GM11168 (cell line): ENCODE data around the gene PHETA2.

Source experiments
- in situ Hi-C: fragments of 300-500 bp; cut with MboI; formaldehyde crosslinking; loops from one replicate; pipeline ENCODE4 v1.12.0; 2022; ENCODE audit warnings: low sequenced_read_pairs; ENCODE audit not compliant: unreplicated experiment

Gene PHETA2

DNA sequence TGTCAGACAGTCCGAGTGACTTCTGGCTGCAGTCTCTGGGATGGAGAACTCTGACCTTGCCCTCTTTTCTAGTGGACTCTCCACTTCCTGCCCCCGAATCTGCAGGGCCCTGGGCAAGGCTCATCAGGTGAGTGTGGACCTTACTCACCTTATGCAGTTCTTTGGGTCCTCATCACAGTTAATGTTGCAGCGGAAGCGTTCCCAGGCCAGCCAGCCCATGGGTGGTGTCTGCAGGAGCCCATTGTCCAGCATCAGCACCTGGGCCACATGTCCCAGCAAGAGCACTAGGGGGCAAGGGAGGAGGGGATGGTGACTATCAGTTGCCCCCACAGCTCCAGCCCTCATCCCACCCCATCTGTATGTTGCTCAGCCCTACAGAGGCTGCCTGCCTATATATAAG, 5.8 kb upstream of the PHETA2 start:
- in situ Hi-C loops: no loop called here

DNA sequence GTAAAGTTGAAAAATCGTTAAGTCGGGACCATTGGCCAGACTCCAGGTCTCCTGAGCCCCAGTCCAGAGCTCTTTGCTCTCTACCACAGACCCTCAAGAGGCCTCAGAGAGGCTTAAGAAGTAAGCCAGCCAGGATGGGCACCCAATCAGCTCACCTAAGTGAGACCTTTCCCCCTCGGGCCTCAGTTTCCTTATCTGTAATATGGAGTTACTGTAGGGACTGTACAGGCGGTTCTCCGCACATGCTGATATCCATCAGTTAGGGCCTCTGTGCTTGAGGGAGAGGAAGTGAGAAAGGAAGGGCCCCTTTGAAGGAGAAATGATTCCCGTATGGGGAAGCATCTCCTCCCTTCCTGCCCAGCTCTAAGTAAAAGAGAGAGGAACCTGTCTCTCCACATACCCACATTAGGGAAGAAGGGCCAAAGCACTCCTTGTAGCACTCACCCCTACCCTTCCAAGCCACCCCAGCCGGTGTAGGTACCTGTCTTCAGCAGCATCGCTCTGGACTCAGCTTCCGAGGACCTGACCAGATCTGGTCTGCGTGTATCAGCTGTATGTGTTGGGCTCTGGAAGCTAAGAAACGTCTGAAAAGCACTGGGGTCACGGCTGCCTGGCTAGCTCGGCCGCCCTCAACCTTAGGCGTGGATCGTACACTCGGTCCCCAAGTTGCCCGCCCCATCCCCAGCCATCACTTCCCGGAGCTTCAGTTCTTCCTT, 4.1 kb upstream of the PHETA2 start:
- in situ Hi-C loops: loop anchor here (10.0 kb wide), 2 partner anchors 65 to 105 kb away; partner anchors contain the start of gene SEPTIN3

DNA sequence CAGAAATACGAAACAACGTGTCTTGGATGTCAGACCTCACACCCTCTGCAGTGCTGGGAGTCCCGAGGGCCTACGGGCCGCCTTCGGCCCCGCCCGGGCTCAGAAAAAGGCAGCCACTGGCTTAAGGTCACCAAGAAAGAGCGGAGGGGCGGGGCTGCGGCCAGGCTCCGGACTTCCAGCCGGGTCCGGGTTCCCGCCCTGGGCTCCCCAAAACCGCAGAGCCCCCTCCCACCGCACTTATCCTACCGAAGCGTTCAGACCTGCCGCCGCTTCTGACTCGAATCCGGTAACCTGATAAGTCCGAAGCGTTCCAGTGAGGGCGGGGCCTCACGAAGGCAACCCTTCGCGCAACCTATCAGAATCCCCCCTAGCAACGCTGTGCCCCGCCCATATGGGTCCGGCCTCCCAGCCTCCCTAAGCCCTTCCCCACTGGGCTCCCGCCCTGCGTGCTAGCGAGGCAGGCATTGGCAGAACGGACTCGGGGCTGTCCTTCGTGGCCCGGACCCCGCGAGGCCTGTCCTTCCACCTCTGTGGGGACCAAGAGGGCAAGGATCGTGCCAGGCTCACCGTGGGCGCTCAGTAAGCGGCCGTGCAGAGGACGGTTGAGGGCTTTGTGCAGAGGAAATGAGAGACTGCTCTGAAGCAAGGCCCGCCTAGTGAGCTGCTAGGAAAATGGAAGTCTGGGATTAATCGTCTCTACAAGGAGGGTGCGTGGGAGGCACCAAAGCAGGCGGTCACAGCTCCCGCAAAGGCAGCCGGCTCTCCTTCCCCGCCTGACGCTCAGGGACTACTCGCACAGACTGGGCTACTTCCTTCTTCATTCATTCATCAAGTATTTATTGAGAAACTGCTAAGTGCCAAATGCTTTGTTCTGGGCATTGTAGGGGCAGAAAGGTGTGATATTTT, 3.3 kb upstream of the PHETA2 start, which contains the start of gene NAGA:
TSS of gene NAGA (minus strand) at position 296 of the 906 bp plus-strand sequence. CDS start 515 bp downstream, outside the sequence.
- in situ Hi-C loops: loop anchor here (10.0 kb wide), 2 partner anchors 66 to 106 kb away; partner anchors contain the start of gene SEPTIN3

DNA sequence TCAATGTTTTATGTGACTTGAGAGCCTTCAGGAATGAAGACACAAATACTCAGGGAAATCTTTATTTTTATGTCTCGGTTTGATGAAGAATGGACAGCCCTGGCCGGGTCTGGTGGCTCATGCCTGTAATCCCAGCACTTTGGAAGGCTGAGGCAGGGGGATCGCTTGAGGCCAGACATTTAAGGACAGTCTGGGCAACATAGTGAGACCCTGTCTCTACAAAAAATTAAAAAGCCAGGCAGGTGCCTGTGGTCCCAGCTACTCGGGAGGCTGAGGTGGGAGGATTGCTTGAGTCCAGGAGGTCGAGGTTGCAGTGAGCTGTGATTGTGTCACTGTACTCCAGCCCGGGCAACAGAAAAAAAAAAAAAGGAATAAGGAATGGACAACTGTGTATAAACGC, 2.5 kb upstream of the PHETA2 start:
- in situ Hi-C loops: loop anchor here (10.0 kb wide), 2 partner anchors 67 to 107 kb away; partner anchors contain the start of gene SEPTIN3

DNA sequence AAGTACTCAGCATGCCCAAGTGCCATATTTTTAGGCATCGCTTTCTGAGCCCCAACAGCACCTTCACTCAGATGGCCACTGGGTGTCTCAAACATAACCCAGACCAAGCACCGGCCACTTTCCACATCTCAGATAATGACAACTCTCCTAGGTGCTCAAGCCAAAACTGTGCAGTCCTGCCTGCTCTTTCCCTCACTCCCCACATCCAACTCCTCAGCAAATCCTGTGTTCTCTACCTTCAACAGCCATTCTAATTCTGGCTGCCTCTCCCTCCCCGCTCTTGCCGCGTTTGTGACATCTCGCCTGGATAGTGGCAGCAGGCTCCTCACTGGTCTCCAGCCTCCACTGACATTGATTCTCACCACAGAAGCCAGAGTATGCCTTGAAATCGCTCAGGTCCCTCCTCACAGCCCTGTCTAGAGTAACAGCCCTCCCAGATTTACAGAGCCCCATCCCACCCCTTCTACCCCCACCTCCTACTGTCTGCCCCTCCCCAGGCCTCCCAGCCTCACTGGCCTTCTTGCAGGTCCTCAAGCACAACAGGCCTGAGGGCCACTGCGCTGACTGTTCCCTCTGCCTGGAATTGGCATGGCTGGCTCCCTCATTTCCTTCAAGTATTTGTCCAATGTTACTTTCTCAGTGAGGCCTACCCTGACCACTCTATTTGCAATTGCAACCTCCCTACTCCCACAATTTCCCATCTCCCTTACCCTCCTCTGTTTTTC, 1.3 kb upstream of the PHETA2 start:
- in situ Hi-C loops: loop anchor here (10.0 kb wide), 2 partner anchors 68 to 108 kb away; partner anchors contain the start of gene SEPTIN3

DNA sequence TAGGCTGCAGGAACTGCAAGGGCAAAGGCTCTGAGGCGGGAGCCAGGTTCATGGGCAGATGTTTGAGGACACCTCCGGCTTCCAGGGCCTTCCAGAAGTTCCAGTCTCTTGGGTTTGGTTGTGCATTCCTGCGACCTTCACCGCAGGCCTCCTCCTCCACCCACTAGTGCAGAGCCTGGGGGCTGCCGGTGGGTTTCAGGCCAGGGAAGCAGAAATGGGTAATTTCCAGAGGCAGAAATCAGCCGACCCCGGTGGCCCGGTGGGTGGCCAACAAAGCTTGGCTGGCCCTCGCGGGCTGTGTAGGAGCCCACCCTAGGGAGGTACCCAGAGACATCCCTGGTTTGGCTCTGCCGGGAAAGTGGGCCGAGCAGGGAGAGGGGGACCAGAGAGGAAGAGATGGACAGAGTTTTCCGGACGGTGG, 417 bp upstream of the PHETA2 start:
- in situ Hi-C loops: loop anchor here (10.0 kb wide), 2 partner anchors 69 to 109 kb away; partner anchors contain the start of gene SEPTIN3

DNA sequence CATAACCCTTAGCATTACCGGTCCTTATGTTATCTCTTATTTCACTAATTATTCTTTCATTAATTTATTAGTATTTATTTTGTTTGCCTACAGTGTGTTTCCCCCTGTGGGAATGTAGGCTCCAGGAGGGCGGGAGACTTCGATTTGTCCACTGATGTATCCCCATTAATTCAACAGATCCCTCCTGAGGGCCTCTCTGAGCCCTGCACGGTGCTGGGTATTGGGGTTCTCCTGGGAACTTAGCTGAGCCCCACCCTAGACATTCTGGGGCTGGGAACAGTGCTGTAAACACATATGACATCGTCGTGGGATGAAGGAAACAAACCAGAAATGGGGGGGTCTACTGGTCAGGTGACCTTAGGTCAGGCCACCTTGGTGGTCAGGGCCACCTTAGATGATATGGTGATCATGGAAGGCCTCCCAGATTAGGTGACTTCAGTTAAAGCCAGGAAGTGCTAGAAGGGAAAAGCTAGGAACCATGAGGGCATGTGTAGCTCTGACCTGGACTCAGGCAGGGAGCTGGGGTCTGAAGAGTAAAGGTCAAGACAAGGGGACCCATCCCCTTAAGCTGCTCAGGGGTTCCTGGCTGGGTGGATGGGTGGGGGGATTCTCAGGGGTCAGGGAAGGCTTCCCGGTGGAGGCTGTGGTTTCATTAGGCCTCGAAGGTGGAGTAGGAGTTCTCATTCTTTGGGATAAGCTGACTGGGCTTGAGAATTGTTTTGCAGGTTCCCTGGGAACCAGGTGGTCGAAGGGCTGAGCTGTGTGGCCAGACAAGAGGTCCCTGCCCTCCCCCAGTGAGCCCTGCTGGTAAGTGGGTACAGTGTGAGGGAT, 1.0 kb downstream of the PHETA2 start:
- in situ Hi-C loops: loop anchor here (10.0 kb wide), 2 partner anchors 70 to 110 kb away; partner anchors contain the start of gene SEPTIN3

DNA sequence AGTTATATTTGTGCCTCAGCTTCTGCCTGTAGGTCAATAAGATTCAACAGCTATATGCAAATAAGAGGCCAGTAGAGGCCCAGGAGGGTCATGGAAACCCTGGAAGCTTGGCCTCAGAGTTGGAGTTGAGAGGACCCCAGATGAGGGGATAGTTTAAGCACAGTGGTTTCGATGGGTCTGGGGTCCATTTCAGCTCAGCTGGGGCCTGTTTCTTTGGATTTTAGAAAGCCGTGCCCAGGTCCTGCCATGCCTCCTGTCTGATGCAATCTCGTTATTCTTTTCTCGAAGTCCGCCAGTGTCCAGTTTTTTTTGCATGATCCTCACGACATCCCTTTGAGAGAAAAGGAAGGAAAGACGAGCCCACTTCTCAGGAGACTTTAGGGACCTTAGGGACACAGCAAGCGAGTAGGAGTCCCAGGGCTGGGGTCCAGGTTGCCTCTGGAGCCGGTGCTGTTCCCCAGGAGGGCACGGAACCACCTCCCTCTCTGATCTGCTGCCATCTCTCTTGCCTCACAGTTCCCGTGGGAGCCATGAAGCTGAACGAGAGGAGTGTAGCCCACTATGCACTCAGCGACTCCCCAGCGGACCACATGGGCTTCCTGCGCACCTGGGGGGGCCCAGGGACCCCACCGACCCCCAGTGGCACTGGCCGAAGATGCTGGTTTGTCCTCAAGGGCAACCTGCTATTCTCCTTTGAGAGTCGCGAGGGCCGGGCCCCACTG, 2.9 kb downstream of the PHETA2 start:
- in situ Hi-C loops: loop anchor here (10.0 kb wide), 2 partner anchors 72 to 112 kb away; partner anchors contain the start of gene SEPTIN3

DNA sequence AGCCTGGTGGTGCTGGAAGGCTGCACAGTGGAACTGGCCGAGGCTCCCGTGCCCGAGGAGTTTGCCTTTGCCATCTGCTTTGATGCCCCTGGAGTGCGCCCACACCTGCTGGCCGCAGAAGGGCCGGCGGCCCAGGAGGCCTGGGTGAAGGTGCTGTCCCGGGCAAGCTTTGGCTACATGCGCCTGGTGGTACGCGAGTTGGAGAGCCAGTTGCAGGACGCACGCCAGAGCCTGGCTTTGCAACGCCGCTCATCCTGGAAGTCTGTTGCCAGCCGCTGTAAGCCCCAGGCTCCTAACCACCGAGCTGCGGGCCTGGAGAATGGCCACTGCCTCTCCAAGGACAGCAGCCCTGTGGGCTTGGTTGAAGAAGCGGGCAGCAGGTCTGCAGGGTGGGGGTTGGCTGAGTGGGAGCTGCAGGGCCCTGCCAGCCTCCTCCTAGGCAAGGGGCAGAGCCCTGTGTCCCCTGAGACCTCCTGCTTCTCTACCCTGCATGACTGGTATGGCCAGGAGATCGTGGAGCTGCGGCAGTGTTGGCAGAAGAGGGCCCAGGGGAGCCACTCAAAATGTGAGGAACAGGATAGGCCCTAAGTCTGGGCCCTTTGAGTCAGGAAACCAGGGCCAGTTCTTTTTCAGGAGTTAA, 3.6 kb downstream of the PHETA2 start:
- in situ Hi-C loops: loop anchor here (10.0 kb wide), 2 partner anchors 73 to 113 kb away; partner anchors contain the start of gene SEPTIN3

DNA sequence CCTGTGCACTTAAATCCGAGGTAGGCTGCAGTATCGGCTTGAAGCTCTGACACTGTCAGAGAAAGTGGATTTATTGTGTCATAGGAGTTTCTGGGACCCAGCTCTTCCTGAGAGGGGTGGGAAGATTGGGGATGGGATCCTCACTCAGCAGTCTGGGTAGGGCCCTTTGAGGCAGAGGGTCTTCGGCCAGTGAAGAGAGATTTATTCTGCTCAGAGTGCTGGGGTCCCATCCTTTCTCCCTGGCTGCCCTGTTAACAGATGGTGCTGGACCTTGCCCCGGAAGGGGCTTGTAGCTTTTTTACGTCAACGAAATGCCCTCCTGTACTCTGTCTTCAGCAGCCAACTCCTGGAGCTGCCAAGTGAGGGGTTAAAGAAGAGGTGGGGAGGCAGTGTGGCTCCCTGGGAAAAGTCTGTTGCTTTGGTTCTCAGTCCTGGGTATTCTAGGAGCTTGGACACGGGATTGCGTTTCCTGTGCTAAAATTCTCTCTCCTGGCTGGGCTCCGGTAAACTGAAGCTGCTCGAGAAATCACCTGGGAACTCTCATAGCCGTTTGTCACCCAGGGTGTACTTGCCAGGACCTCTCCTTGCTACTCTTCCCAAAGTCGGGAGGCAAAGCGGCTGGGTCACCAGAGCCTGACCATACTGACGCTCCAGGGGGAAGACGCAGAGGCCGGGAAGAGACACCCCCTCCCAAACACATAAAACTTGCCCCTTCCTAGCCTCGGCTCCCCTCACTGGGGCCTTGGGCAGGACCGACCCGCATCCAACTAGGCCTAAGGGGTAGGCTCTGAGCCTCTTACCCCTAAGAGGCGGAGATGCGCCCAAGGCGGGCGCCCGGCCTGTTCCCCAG, 4.6 kb downstream of the PHETA2 start:
- in situ Hi-C loops: loop anchor here (10.0 kb wide), 2 partner anchors 74 to 114 kb away; partner anchors contain the start of gene SEPTIN3

DNA sequence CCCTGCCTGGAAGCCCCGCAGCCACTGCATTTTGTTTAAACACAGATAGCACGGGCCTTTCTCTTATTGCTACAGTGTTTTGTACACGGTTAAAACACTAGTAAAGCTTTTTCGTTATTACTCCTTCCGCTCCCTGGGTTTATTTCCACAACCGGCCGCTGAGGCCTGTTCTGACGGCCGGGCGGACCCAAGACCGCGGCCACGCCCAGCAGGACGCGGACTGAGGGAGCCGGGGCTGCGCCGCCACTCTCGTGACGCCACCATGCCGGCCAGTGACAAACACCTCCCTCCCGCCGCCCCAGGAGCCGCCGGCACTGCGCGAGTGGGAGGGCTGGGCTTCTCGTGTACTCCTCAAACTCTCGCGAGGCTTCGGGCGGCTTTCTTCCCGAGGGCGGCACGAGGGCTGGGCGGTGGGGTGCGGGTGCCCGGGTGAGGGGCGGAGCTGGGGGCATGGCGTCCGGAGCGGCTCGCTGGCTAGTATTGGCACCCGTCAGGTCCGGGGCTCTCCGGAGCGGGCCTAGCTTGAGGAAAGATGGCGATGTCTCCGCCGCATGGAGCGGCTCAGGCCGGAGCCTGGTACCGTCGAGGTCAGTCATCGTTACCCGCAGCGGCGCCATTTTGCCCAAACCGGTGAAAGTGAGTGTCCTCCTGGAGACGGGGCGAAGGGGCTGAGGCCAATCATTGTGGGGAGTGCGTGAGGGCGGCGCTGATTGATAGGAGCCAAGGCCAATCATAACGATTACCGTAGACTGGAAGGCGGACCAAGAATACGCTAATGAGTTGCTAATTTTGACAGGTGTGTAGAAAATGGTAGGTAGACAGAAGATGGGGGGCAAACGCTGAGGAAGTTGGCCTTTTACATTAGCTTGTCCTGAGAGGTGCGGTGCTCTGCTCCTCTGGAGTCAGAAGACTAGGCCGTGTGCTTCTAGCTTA, 5.5 kb downstream of the PHETA2 start, which contains the start of gene SMDT1:
TSS of gene SMDT1 (plus strand) at position 382 of the 933 bp plus-strand sequence. CDS start at position 451, 69 bp downstream.
- in situ Hi-C loops: loop anchor here (10.0 kb wide), 2 partner anchors 75 to 115 kb away; partner anchors contain the start of gene SEPTIN3

DNA sequence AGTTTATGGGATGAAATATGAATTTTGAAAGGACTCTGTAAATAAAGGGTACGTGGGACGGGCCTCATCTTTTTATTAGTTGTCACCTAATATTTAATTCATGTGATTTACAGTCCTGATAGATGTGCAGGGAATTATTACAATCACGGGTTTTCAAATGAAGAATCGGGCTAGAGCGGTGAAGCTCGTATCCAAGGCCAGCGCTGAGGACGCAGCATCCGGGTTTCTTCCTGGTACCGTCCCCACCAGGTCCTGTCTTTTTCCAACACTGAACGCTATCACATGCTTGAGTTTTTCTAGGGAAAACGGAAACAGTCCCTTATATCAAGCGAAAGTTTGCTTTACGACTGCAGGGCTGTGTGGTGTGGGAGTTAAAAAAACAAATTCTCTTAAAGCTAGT, 6.2 kb downstream of the PHETA2 start:
- in situ Hi-C loops: no loop called here

DNA sequence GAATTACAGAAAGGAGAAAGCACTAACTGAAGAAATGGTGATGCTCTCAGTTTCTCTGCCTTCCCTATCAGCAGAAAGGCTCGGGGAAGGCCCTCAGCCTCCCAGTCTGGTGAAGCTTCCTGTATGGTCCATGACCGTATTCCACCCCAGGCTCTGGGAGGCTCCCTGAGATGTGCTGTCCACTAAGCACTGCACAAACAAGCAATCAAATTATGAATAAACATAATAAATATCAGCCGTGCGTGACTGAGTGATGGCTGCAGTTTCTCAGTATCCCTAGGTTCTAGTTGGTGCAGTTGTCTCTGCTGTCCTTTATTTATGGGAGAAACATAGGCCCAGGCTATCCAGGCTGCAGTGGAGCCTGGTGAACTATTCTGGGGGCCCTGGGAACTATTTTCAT, 9.1 kb downstream of the PHETA2 start:
- in situ Hi-C loops: no loop called here

DNA sequence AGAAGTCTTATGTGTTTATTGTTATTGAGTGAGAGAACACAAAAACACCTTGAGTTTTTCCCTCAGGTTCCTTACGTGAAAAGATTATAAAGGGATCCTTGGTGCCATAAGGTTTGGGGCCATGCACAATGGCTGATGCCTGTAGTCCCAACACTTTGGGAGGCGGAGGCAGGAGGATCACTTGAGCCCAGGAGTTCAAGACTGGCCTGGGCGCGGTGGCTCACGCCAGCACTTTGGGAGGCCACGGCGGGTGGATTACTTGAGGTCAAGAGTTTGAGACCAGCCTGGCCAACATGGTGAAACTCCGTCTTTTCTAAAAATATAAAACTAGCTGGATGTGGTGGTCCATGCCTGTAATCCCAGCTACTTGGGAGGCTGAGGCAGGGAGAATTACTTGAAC, 10.8 kb downstream of the PHETA2 start:
- in situ Hi-C loops: no loop called here

DNA sequence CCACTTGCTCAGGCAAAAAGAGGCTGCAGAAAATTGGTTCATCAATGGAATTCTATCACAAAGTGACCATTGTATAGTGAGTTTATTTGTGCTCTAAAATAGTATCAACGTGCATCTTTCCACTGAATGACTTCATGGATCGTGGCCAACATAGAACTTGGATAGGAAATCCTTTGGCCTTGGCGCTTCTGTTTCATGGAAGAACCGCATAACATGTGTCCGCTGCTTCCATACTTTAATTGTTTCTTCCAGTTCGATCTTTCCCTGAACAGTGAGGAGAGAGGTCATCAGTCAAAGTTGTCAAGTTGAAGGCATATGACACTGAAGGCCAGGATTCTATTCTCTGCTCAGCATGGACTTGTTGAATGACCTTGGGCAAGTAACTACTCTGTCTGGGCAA, 12.0 kb downstream of the PHETA2 start:
- in situ Hi-C loops: no loop called here
